ENCODE data around the gene PDXP.

The PDXP gene

DNA sequence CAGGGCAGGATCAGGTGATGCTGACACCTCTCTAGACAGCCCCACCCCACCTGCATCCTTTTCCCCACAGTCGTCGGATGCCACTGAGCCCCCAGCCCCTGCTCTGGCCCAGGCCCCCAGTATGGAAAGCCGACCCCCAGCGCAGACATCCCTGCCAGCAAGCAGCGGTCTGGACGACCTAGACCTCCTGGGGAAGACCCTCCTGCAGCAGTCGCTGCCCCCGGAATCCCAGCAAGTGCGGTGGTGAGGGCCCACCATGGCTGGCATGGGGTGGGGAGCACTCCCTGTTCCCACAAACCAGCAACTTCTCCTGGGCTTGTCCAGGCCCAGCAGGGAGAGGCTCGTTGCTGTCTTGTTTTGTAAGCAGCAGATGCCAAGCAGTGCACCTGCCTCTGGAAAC lies 28.6 kb upstream of the PDXP start:
- no peak for DNase-seq

DNA sequence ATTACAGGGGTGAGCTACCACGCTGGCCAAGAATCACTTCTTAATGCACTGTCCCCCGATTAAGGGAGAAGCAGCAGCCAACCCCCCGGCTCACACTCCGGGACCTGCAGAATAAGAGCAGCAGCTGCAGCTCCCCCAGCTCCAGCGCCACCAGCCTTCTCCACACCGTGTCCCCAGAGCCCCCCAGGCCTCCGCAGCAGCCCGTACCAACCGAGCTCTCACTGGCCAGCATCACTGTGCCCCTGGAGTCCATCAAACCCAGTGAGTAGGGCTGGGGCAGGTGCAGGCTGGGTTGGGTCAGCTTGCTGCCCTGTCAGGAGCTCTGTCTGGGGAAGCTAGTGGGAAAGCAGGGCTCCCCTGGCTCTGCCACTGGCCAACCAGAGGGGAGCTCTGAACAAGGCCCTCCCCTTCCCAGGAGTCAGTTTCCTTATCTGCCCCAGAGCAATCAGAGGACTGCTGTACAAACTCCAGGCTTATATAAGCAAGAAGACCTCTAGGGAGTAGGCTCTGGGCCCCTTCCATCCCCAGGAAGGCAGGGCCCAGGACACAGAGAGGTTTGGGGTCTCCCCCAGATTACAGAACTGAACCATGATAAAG lies 27.6 kb upstream of the PDXP start:
- peak; percentile 27 for DNase-seq

DNA sequence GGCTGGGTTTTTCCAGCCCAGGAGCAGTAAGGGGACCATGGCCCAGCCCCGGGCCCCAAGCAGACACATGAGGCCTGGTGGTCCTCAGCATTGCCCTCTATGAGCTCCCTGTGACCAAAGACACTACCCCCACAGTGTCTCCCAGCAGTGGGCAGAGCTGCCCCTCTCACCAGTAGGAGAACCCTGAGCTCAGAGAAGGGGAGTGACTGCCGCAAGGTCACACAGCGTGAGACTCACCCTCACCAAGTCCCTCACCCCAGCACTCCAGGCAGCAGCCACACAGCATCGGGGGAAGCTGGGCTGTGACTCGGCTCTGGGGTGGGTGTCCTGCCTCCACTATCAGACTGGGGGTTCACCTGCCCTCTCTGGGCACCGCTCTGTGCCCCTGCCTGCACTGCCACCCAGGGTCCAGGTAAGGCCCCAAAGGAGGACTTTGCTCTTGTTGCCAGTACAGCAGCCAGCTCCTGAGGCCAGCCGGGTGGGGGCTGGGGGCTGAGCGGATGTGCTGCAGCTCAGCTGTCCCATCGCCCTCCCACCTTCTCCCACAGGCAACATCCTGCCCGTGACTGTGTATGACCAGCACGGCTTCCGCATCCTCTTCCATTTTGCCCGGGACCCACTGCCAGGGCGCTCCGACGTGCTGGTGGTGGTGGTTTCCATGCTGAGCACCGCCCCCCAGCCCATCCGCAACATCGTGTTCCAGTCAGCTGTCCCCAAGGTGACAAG lies 26.9 kb upstream of the PDXP start:
- no peak for DNase-seq

DNA sequence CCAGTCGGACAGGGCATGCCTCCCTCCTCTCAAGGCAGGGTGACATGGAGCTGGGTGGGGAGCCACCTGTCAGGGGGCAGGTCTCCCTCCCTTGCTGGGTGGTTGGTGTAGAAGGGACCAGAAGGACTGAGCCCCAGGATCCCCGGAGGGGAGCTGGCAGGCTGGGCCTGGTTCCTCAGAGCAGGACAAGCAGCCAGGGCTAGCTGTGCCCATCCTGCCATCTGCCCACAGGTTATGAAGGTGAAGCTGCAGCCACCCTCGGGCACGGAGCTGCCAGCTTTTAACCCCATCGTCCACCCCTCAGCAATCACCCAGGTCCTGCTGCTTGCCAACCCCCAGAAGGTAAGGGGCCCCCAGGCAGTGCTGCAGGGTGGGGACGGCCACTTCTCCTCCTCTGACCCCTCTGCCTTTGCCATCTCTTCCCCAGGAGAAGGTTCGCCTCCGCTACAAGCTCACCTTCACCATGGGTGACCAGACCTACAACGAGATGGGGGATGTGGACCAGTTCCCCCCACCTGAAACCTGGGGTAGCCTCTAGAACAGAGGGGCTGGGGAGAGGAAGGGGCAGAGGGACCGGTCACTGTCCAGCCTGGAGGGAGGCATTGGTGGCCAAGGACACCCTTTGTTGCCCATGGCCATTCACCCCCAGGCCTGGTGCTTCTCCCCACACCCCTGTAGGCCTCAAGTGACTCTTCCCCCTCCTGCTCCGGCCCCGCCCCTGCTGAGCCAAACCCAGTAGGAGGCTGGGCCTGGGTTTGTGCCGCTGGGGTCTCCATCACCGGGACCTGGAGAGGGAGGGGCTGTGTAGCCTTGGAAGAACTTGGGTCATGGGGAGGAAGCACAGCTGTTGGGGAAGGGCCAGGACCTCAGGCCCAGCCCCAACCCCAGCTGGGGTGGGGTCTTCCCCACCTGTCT lies 26.1 kb upstream of the PDXP start:
- DNase-seq: no peak

DNA sequence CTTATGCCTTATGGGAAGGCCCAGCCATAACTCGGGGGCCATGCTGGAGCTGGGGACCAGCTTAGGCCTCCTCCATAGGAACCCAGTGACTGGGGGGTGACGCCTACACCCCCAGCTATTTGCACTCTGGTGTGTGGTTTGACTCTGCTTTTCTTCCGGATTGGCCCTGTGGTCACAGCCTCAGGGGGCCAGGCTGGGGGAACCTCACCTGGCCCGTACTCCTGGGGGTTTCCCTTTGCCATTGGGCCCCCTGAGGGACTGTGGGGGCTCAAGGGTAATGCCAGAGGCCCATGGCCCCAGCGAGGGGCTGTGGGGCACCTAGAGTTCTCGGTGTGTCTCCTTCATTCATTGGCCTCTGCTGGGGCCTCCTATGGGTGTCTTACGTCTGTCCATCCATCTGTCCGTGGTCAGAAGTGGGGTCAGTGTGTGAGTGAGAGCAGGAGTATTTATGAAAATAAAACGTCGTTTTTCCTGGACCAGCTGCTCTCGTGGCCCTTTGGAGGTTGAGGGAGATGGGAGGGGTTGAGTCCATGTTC lies 25.4 kb upstream of the PDXP start:
- no peak for DNase-seq

DNA sequence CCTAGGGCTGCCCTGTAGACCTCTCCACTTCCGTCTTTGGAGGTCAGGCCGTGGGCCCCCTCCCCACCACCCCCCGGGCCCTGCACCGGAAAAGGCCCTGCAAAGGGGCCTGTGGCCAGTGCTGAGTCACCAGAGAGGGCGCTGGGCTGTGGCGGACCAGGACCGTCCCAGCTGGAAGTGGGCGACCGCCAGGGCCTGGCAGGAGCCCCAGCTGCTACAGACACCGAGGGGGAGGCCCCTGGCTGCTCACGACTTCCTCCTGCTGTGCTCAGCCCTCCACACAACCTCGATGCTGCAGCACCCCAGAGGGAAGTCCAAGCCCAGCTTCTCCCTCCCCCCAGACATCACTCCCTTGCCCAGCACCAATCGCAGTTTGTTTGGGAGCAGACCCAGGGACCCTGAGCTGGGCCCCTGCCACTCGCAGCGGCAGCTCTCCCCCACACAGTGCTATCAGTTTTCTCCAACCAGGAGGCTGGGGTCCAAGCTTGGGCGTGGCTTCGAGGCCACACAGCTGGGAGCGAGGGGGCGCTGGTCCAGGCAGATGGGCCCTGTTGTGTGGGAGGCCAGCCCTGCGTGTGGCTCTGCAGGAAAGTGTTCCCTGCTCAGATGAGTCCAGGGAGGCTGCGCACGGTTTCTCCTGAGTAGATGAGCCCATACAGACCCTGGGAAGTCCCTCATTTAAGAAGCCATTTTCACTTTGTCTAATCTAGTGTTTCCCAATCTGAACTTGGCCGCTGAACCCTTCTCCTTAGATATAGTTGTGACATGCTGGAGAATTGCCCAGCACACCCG lies 24.7 kb upstream of the PDXP start:
- no peak for DNase-seq

DNA sequence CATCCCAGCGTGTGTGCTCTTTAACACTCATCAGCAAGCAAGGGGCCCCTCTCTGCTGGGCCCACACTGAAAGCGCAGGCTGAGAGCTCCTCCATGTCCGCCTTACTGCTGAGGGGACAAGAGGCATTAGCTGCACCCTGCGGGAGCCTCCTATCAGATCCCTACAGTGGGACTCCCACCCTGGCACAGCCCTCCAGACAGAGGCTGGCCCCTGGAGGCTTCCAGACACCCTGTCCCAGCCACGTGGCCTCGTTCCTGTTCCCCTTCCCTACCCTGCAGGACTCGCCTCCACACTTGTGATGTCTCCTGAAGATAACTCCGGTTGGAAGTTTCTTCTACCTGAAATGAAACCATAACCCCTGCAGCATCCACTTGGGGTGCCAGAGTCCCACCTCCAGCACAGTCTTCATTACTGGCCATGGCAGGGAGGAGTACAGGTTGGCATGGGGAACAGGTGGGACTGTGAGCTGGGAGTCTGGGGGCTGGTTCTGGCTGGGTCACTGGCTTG lies 24.1 kb upstream of the PDXP start:
- DNase-seq: no peak

DNA sequence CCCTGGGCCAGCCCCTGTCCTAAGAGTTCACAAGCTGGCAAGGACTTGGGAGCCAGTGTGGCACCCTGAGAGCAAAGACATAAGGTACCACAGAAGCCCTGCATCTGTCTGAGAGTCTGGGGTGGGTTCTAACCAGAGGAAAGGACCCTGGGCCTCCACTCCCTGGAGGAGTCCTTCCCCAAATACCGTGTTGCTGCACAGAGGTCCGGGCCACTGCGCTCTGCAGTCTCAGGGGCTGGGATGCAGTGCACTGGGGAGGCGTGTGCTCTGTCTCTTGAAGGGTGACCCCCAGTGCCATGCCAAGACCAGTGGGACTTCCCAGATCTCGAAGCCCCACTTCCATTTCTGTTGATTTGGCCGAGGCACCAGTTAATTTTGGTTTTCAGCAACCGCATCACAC lies 23.4 kb upstream of the PDXP start:
- DNase-seq: no peak

DNA sequence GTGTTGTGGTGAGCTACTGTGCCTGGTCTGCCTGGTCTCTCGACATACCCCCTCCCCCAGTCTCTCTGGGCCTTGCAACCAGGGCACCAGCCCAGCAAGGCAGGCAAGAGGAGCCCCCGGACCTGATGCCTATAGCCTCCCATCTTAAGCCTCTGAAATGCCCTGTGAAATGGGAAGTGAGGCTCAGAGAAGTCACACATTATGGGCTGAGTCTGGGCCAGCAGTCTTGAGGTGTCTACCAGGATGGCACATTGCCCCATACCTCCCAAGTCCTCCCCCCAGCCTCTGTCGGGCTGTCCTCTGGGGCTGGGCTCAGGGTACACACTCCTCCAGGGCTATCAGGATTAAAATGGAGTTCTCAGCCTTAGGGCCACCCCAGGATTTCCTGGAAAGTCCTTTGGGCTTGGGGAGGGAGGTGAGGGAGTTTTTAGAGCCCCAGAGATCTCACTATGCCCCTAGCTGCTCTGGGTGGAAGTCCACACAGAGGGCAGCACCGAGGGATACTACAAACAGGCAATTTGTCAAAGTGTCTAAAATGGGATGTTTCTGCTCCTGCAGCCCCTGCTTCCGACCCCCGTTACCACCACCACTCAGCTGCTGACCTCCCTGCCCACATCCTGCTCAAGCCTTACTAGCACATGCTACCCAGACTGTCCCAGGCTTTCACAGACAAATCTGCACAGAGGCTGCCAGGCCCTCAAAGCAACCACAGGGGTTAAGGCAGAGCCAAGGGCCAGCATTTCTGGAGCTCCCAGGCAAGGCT lies 22.2 kb upstream of the PDXP start:
- DNase-seq: peak; percentile 9

DNA sequence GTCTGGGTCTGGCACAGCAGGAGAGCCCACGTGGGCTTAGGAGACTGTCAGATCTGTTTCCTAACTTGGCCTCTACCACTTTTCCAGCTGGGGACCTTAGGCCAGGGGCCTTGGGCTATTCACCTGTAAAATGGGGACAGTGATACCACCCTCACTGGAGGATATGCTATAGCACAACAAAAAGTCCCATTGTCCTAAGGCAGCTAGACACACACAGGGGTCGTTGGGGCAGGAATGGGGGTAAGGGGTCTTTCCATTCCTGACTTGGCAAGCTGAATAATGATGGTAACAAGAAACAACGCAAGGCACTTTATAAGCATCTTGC lies 21.6 kb upstream of the PDXP start:
- DNase-seq: no peak

DNA sequence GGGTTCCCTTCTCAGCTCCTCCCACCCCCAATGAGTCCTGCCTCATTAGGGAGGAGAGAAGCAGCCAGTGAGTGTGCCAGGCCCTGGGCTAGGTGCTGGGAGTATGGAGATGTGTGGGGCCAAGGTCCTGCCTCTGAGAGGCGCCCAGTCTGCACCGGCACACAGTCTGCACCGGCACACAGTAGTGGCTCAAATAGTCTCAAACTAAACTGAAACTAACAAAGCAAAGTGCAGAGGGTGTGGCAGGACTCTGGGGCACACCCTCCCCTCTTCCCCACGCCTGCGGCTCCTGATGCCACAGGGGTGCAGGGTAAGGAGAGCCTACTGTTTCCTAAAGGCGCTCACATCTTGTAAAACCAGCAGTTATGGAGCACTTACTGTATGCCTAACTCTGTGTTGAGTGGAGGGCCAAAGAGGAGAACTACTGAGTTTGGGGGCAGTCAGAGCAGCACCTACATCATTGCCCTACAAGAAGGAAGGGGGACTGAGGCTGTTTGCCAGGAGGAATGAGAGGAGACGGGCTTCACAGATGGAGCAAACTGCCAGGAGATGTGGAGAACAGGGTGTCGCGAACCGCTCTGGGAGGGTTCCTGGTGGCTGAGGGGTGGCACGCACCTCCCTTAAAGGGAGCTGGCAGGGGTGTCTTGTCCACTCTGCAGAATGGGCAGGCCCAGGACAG lies 20.0 kb upstream of the PDXP start:
- no peak for DNase-seq

DNA sequence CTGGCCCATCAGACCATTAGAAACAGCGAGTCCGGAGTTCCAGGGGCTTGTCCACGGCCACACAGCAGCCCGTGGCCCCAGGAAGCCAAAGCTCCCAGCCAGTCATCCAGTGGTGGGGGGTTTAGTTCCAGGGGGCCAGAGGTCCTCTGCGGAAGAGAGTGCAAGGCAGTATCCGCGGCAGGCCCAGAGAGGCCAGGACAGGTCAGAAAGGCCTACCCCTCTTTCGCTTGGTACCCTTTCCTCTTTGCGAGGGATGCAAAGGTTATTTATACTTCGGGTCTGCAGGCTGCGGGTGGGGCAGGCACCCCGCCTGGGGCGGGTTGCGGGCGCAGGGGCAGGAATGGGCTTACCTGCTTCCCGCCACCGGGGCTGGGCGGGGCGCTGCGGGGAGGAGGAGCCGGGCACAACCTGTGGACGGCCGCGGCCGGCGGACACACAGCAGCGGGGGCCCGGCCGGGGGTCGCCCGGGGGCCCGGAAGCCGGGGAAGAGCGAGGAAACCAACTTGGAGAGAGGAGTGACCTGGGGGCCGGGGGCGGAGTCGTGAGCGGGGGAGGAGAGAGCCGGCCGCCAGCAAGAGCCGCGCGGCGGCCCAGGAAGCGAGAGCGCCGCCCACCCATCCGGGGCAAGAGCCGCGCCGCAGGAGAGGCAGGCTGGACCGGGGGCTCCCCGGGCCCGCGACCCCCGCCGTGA lies 19.3 kb upstream of the PDXP start, which contains the start of gene SH3BP1:
Gene SH3BP1 (plus strand): TSS at position 600 of the 691 bp plus-strand sequence. CDS start 119 bp downstream, outside the sequence.
- no peak for DNase-seq

DNA sequence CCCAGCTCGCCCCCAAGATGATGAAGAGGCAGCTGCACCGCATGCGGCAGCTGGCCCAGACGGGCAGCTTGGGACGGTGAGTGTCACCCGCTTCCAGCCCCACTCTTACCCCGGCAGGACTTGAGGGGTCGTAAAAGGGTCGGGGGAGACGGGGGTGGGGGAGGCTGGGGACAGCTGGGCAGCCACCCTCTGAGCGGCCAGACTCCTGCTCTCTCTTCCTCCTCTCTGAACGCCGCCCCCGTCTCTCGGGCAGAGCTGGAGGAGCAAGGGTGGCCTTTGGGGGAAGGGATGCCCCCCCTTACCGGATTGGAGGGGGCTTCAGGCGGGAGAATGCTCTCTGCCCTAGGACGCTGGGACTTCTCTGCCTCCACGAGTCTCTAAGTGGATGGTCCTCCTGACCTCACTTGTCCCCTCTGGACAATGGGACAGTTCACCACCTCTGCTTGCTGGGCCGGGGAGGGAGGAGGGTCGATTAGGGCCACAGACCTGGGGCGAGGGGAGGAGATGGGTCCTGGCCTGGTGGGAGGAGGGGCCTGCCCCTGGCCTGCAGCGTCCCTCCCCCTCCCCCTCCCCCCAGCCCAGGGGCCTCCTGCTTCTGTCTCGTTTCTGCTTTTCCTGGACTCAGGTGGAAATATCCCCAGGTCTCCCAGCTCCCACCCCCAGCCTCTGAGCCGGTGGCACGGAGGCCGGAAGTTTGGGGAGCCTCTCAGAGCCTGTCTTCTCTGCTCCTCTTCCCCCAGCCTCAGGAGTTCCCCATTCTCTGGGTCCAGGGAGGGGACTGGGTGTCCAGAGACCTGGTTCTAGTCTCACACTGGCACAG lies 18.5 kb upstream of the PDXP start:
- no peak for DNase-seq

DNA sequence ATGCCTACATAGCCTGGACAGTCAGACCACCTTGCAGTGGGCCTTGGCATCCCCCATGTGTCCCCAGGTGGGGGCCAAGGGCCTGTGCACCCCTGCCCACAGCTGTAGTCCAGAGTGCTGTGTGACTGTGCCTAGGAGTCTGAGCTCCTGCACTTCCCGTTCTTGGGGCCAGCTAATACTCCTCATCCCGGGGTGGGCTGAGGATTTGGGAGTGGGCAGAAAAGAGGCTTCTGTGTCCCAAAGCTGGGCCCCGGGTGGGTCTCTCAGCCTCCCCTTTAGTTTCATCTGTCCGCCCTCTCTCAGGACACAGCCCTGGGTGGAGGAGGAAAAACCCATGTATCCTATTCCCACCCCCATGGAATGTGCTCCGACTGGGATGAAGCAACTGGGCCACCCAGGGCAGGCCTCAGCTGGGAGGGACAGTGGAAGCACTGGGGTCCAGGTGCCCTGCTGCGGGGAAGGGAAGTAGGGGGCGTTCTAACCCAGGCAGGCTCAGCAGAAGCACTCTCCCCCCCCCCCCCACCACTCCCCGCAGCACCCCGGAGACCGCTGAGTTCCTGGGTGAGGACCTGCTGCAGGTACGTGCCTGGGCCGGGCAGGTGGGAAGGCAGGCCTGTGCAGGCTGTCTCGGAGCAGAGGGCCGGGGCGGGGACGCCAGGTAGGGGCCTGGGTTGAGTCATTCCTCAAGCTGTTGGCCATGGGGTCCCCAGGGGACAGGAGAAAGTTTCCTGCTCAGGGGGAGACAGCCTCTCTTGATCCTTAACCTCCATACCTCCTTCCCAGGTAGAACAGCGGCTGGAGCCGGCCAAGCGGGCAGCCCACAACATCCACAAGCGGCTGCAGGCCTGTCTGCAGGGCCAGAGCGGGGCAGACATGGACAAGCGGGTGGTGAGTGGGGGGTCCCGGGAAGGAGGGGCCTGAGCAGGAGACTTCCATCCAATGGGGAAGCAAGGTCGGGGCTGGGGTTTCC lies 17.6 kb upstream of the PDXP start:
- no peak for DNase-seq

DNA sequence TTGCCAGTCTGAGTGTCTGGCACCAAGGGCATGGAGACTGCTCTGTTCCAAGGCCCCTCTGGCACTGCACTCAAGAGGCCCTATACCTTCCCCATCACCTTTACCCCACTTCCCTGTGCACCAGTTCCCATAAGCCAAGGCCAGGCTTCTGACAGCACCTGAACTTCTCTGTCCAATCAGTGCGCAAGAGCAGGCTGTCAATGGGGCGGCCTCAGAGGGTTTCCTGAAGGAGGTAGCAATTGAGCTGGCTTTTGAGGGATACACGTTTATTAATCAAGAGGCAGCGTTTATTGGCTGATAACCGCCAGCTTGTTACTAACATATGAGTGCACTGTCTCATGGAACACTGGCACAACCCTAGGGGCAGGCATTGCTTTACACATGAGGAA lies 17.0 kb upstream of the PDXP start:
- no peak for DNase-seq

DNA sequence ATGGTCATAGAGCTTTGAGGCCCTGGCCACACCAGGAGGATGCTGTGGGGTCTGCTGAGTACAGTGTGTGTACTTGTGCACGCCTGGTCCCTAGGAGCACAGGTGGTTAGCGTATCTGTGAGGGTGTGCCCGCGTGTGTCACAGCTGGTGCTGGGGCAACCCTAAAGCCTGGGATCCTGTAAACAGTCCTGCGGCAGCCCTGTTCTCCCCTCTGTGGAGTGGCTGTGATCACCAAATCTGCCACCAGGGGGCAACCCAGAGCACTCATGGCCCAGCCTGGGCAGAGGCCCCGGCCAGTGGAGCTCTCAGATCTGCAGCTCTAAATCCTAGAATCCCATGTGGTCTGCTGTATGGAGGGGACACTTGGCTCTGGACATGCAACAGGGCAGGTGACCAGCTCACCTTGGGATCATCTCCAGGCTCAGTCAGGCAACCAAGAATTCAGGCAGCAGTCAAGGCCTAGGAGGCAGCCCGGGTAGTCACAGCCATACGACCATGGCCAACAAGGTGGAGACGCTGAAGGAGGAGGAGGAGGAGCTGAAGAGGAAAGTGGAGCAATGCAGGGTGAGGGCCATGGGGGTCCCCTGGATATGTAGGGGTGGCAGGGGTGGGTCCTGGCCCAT lies 15.2 kb upstream of the PDXP start:
- DNase-seq: peak; percentile 10

DNA sequence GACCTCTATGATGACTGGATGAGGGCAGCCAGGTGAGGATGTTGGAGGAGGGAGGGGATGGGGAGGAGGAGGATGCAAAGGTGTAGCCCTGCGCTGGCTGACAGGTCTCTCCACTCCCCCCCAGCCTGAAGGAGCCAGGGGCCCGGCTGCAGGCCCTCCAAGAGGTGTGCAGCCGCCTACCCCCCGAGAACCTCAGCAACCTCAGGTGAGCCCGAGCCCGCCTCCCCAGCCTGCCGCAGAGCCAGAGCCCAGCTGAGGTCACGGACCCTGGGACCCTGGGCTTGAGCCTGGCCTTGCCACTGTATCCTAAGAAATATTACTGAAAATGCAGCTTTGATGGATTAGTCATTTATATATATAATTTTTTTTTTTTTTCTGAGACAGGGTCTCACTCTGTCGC lies 11.2 kb upstream of the PDXP start:
- no peak for DNase-seq

DNA sequence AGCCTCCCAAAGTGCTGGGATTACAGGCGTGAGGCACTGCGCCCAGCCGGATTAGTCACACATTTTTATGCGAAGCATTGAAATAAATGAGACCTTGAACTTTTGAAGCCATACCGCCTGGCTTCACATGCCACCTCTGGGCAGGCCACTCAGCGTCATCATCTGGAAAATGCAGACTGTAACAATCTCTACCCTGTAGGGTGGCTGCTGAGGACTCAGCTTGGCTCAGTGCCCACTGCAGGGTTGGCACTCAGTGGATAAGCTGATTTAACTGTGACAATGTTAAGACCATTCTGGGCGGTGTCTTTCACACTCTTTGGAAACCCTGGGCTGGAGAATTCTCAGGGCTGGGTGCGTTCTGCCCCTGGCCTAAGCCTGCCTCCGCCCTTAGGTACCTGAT lies 10.6 kb upstream of the PDXP start:
- DNase-seq: no peak

All from NCI-H226 (cell line).